Nephron progenitor cell (in vitro differentiated cells): ENCODE results near the gene TMEM116.

ENCODE experiments used
- DNase-seq: peaks from one replicate; pipeline ENCODE4 v3.0.0; 2021
- H3K27ac Mint-ChIP-seq: 2 replicates; pipeline ENCODE4 v1.8.0; 2021; ENCODE audit warnings: mild to moderate bottlenecking, moderate library complexity, mixed read lengths
- H3K27me3 Mint-ChIP-seq: 2 replicates; pipeline ENCODE4 v1.8.0; 2021; ENCODE audit warnings: mild to moderate bottlenecking, low read depth, mixed read lengths; ENCODE audit not compliant: poor library complexity
- H3K36me3 Mint-ChIP-seq: 2 replicates; pipeline ENCODE4 v1.8.0; 2021; ENCODE audit warnings: low read depth, mixed read lengths
- H3K4me1 Mint-ChIP-seq: 2 replicates; pipeline ENCODE4 v1.8.0; 2021; ENCODE audit warnings: mixed read lengths
- H3K4me3 Mint-ChIP-seq: 2 replicates; pipeline ENCODE4 v1.8.0; 2021; ENCODE audit warnings: mild to moderate bottlenecking, moderate library complexity, mixed read lengths
- H3K9me3 Mint-ChIP-seq: 2 replicates; pipeline ENCODE4 v1.8.0; 2021; ENCODE audit warnings: mild to moderate bottlenecking, moderate library complexity, mixed read lengths
- TF ChIP-seq, protein P1 (sequence below): fragments of 200-600 bp; sonication (generic); IDR thresholded peaks from 2 replicates; pipeline ENCODE4 v1.5.0; 2021; ENCODE audit warnings: antibody characterized with exemption

Gene TMEM116

GRCh38 chr12:111904446-111904975 is 108.5 kb downstream of the TMEM116 start:
- Mint-ChIP-seq H3K4me1 (no peaks in the 10 kb centered on the region), H3K27me3 (no peaks in the 10 kb centered on the region), H3K9me3 (peaks cover 51% of the 10 kb centered on the region), H3K4me3 (no peak overlapping the region), H3K27ac (peak overlapping the region; percentile 30), H3K36me3 (peaks cover 78% of the 10 kb centered on the region)
- TF ChIP-seq, protein P1, sequence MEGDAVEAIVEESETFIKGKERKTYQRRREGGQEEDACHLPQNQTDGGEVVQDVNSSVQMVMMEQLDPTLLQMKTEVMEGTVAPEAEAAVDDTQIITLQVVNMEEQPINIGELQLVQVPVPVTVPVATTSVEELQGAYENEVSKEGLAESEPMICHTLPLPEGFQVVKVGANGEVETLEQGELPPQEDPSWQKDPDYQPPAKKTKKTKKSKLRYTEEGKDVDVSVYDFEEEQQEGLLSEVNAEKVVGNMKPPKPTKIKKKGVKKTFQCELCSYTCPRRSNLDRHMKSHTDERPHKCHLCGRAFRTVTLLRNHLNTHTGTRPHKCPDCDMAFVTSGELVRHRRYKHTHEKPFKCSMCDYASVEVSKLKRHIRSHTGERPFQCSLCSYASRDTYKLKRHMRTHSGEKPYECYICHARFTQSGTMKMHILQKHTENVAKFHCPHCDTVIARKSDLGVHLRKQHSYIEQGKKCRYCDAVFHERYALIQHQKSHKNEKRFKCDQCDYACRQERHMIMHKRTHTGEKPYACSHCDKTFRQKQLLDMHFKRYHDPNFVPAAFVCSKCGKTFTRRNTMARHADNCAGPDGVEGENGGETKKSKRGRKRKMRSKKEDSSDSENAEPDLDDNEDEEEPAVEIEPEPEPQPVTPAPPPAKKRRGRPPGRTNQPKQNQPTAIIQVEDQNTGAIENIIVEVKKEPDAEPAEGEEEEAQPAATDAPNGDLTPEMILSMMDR: no peak
- DNase-seq: no peak

GRCh38 chr12:111901182-111901581 is 111.8 kb downstream of the TMEM116 start:
- Mint-ChIP-seq H3K27ac (no peak overlapping the region), H3K9me3 (peaks cover 19% of the 10 kb centered on the region), H3K27me3 (no peaks in the 10 kb centered on the region), H3K36me3 (peaks cover 81% of the 10 kb centered on the region), H3K4me3 (no peak overlapping the region), H3K4me1 (no peaks in the 10 kb centered on the region)
- no peak for DNase-seq
- TF ChIP-seq, protein P1: no peak

DNA sequence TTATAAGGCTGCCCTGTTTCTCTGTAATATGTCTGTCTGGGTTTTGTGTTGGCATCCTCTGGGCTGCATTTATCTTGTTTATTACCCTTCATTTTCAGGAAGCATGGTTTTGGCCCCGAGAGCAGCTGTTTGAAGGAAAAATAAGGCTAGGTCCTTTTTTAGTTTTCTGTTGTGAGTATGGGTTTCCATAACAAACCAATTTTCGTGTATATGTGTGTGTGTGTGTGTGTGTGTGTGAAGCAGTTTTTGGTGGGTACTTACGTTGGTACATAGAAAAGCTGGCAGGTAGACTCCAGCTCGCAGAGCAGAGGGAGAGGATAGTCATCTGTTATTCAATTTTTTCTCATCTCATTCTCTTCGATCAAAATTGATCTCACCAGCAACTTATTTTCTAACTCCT is 118.4 kb downstream of the TMEM116 start:
- no peak for DNase-seq
- H3K4me3 Mint-ChIP-seq: no peak overlapping the region
- peaks cover 84% of the 10 kb centered on the region for H3K36me3 Mint-ChIP-seq
- no peaks in the 10 kb centered on the region for H3K9me3 Mint-ChIP-seq
- no peaks in the 10 kb centered on the region for H3K4me1 Mint-ChIP-seq
- no peaks in the 10 kb centered on the region for H3K27me3 Mint-ChIP-seq
- TF ChIP-seq, protein P1: no peak
- H3K27ac Mint-ChIP-seq: peak overlapping the region; percentile 66

DNA sequence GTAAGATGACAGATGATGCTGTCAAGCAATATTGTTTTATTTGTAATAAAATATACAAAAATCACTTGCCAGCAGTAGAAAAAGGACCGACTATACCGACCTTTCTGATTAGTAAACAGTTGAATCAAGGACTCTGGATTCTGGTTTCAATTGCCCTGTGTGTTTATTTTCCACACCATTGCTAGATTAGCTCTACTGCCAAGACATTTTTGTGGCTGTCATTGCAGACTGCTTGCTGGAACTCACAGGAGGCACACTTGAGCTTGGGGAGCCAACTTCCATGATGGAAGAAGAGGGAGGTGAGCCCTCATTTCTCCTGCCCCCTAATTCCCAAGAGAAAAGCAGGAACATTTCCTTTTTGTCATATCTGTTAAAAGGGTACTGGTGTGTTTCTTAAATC is 119.7 kb downstream of the TMEM116 start:
- Mint-ChIP-seq H3K9me3 (no peaks in the 10 kb centered on the region), H3K27ac (no peak overlapping the region), H3K27me3 (no peaks in the 10 kb centered on the region), H3K4me3 (no peak overlapping the region), H3K4me1 (no peaks in the 10 kb centered on the region), H3K36me3 (peaks cover 84% of the 10 kb centered on the region)
- no peak for DNase-seq
- TF ChIP-seq, protein P1: no peak

- no peak for DNase-seq
- Mint-ChIP-seq H3K27me3 (no peaks in the 10 kb centered on the region), H3K36me3 (peaks cover 85% of the 10 kb centered on the region), H3K4me1 (no peaks in the 10 kb centered on the region), H3K4me3 (no peak overlapping the region), H3K27ac (peak overlapping the region; percentile 88), H3K9me3 (no peaks in the 10 kb centered on the region)
- TF ChIP-seq, protein P1: no peak
Observed at GRCh38 chr12:111887926-111888745, 124.8 kb downstream of the TMEM116 start.
